Measurements from ENCODE around the gene ADCK1.

Gene ADCK1

GRCh38 chr14:77964586-77964985 is 164.7 kb downstream of the ADCK1 start:
- Histone ChIP-seq H3K4me1 (ENCODE audit: control insufficient read depth, insufficient read depth, low read length) (no peaks in the 10 kb centered on the region), H3K9ac (ENCODE audit: low read depth, low read length) (no peak overlapping the region), H3K4me3 (ENCODE audit: low read length) (no peak overlapping the region), H3K27me3 (ENCODE audit: control insufficient read depth, insufficient read depth, low read length) (peaks cover 12% of the 10 kb centered on the region), H3K4me2 (ENCODE audit: low read length) (no peak overlapping the region), H3K9me3 (replicated peaks; ENCODE audit: low read length) (no peaks in the 10 kb centered on the region), H3K36me3 (ENCODE audit: insufficient read depth, low read length) (no peaks in the 10 kb centered on the region)

GRCh38 chr14:77965050-77965449 is 165.1 kb downstream of the ADCK1 start:
- H3K36me3 ChIP-seq (ENCODE audit: insufficient read depth, low read length) = no peaks in the 10 kb centered on the region
- peaks cover 12% of the 10 kb centered on the region for H3K27me3 ChIP-seq (ENCODE audit: control insufficient read depth, insufficient read depth, low read length)
- no peak overlapping the region for H3K4me2 ChIP-seq (ENCODE audit: low read length)
- no peak overlapping the region for H3K4me3 ChIP-seq (ENCODE audit: low read length)
- H3K9me3 ChIP-seq (replicated peaks; ENCODE audit: low read length) = no peaks in the 10 kb centered on the region
- no peaks in the 10 kb centered on the region for H3K4me1 ChIP-seq (ENCODE audit: control insufficient read depth, insufficient read depth, low read length)
- H3K9ac ChIP-seq (ENCODE audit: low read depth, low read length) = no peak overlapping the region

GRCh38 chr14:77965919-77966435 is 166.1 kb downstream of the ADCK1 start:
- no peak overlapping the region for H3K9ac ChIP-seq (ENCODE audit: low read depth, low read length)
- no peaks in the 10 kb centered on the region for H3K4me1 ChIP-seq (ENCODE audit: control insufficient read depth, insufficient read depth, low read length)
- H3K9me3 ChIP-seq (replicated peaks; ENCODE audit: low read length) = no peaks in the 10 kb centered on the region
- no peaks in the 10 kb centered on the region for H3K36me3 ChIP-seq (ENCODE audit: insufficient read depth, low read length)
- H3K4me2 ChIP-seq (ENCODE audit: low read length) = peak overlapping the region; percentile 64
- H3K4me3 ChIP-seq (ENCODE audit: low read length) = peak overlapping the region; percentile 41
- H3K27me3 ChIP-seq (ENCODE audit: control insufficient read depth, insufficient read depth, low read length) = peaks cover 10% of the 10 kb centered on the region

- Histone ChIP-seq H3K9me3 (replicated peaks; ENCODE audit: low read length) (no peaks in the 10 kb centered on the region), H3K4me2 (ENCODE audit: low read length) (no peak overlapping the region), H3K4me1 (ENCODE audit: control insufficient read depth, insufficient read depth, low read length) (no peaks in the 10 kb centered on the region), H3K4me3 (ENCODE audit: low read length) (no peak overlapping the region), H3K36me3 (ENCODE audit: insufficient read depth, low read length) (no peaks in the 10 kb centered on the region), H3K27me3 (ENCODE audit: control insufficient read depth, insufficient read depth, low read length) (peaks cover 5% of the 10 kb centered on the region), H3K9ac (ENCODE audit: low read depth, low read length) (no peak overlapping the region)
Measured at GRCh38 chr14:77967110-77967509, 167.2 kb downstream of the ADCK1 start.

- no peak overlapping the region for H3K9ac ChIP-seq (ENCODE audit: low read depth, low read length)
- H3K9me3 ChIP-seq (replicated peaks; ENCODE audit: low read length) = no peaks in the 10 kb centered on the region
- H3K4me3 ChIP-seq (ENCODE audit: low read length) = no peak overlapping the region
- H3K36me3 ChIP-seq (ENCODE audit: insufficient read depth, low read length) = no peaks in the 10 kb centered on the region
- H3K4me1 ChIP-seq (ENCODE audit: control insufficient read depth, insufficient read depth, low read length) = no peaks in the 10 kb centered on the region
- peaks cover 5% of the 10 kb centered on the region for H3K27me3 ChIP-seq (ENCODE audit: control insufficient read depth, insufficient read depth, low read length)
- no peak overlapping the region for H3K4me2 ChIP-seq (ENCODE audit: low read length)
Measured at GRCh38 chr14:77970646-77971045, 170.7 kb downstream of the ADCK1 start.

- Histone ChIP-seq H3K9ac (ENCODE audit: low read depth, low read length) (no peak overlapping the region), H3K27me3 (ENCODE audit: control insufficient read depth, insufficient read depth, low read length) (no peaks in the 10 kb centered on the region), H3K4me3 (ENCODE audit: low read length) (no peak overlapping the region), H3K36me3 (ENCODE audit: insufficient read depth, low read length) (no peaks in the 10 kb centered on the region), H3K4me1 (ENCODE audit: control insufficient read depth, insufficient read depth, low read length) (no peaks in the 10 kb centered on the region), H3K4me2 (ENCODE audit: low read length) (no peak overlapping the region), H3K9me3 (replicated peaks; ENCODE audit: low read length) (no peaks in the 10 kb centered on the region)
Measured at GRCh38 chr14:77973246-77973645, 173.3 kb downstream of the ADCK1 start.

GRCh38 chr14:77976591-77976990 is 176.7 kb downstream of the ADCK1 start:
- Histone ChIP-seq H3K36me3 (ENCODE audit: insufficient read depth, low read length) (no peaks in the 10 kb centered on the region), H3K27me3 (ENCODE audit: control insufficient read depth, insufficient read depth, low read length) (peaks cover 20% of the 10 kb centered on the region), H3K4me1 (ENCODE audit: control insufficient read depth, insufficient read depth, low read length) (no peaks in the 10 kb centered on the region), H3K4me2 (ENCODE audit: low read length) (no peak overlapping the region), H3K9ac (ENCODE audit: low read depth, low read length) (no peak overlapping the region), H3K4me3 (ENCODE audit: low read length) (no peak overlapping the region), H3K9me3 (replicated peaks; ENCODE audit: low read length) (no peaks in the 10 kb centered on the region)

GRCh38 chr14:77979171-77979570 is 179.3 kb downstream of the ADCK1 start:
- Histone ChIP-seq H3K36me3 (ENCODE audit: insufficient read depth, low read length) (no peaks in the 10 kb centered on the region), H3K9me3 (replicated peaks; ENCODE audit: low read length) (no peaks in the 10 kb centered on the region), H3K4me3 (ENCODE audit: low read length) (no peak overlapping the region), H3K4me1 (ENCODE audit: control insufficient read depth, insufficient read depth, low read length) (no peaks in the 10 kb centered on the region), H3K9ac (ENCODE audit: low read depth, low read length) (no peak overlapping the region), H3K4me2 (ENCODE audit: low read length) (no peak overlapping the region), H3K27me3 (ENCODE audit: control insufficient read depth, insufficient read depth, low read length) (peaks cover 25% of the 10 kb centered on the region)

- Histone ChIP-seq H3K4me3 (ENCODE audit: low read length) (no peak overlapping the region), H3K9me3 (replicated peaks; ENCODE audit: low read length) (no peaks in the 10 kb centered on the region), H3K36me3 (ENCODE audit: insufficient read depth, low read length) (no peaks in the 10 kb centered on the region), H3K9ac (ENCODE audit: low read depth, low read length) (no peak overlapping the region), H3K4me2 (ENCODE audit: low read length) (no peak overlapping the region), H3K27me3 (ENCODE audit: control insufficient read depth, insufficient read depth, low read length) (peaks cover 25% of the 10 kb centered on the region), H3K4me1 (ENCODE audit: control insufficient read depth, insufficient read depth, low read length) (no peaks in the 10 kb centered on the region)
Measured at GRCh38 chr14:77979666-77980351, 179.9 kb downstream of the ADCK1 start.

- Histone ChIP-seq H3K36me3 (ENCODE audit: insufficient read depth, low read length) (no peaks in the 10 kb centered on the region), H3K9me3 (replicated peaks; ENCODE audit: low read length) (no peaks in the 10 kb centered on the region), H3K4me2 (ENCODE audit: low read length) (peak overlapping the region; percentile 76), H3K27me3 (ENCODE audit: control insufficient read depth, insufficient read depth, low read length) (peaks cover 25% of the 10 kb centered on the region), H3K4me3 (ENCODE audit: low read length) (peak overlapping the region; percentile 62), H3K9ac (ENCODE audit: low read depth, low read length) (no peak overlapping the region), H3K4me1 (ENCODE audit: control insufficient read depth, insufficient read depth, low read length) (no peaks in the 10 kb centered on the region)
Measured at GRCh38 chr14:77980475-77981321, 180.8 kb downstream of the ADCK1 start.

Data from skeletal muscle satellite cell (primary cell).